Upper lobe of left lung (tissue), 4 donors: Measurements from ENCODE around the gene CHST14.

Source experiments
- POLR2A ChIP-seq, 4 donors: fragments of 450-650 bp; IDR thresholded peaks; one replicate each; pipeline ENCODE4 v1.5.1; 2016 to 2017; ENCODE audit warnings: antibody characterized with exemption in 4 of 4, mild to moderate bottlenecking in 2 of 4
- TF ChIP-seq, protein P1 (sequence below), 6 experiments: fragments of 450-650 bp in 4 of 6; fragments of 200-600 bp in 2 of 6; sonication (generic) in 2 of 6; IDR thresholded peaks; one replicate each; pipeline ENCODE4 v1.5.1; 2016 to 2019; ENCODE audit warnings: antibody characterized with exemption in 6 of 6

DNA sequence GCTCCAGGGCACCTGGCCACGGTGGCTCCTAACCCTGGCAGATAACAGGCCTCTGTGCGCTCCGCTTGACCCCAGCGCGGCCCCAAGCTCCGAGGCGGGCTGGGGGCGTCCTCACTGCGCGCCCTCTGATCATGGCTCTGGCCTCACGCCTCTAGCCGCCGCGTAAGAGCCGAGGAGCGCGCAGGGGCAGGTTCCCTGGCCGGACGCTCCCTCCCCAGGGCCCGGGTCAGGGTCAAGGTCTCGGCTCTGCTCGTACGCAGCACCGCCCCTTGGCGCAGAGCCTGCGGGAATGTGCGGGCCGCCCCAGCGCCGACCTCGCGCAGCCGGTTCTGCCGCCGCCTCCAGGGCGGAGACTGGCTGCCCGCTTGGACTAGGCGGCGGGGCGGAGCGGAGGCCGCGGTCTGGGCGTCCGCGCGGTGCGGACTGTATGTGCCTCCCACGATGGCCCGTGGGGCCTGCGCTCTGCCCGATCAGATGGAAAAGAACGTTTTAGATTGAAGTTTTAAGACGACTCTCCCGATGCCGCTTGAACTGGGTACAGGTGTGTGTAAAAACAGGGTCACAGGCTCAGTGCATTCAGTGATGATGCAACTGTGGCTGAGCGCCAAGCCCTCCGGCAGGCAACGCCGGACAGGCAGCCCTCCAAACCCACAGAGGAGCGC lies 40.8 kb downstream of the CHST14 start:
- TF ChIP-seq, protein P1, sequence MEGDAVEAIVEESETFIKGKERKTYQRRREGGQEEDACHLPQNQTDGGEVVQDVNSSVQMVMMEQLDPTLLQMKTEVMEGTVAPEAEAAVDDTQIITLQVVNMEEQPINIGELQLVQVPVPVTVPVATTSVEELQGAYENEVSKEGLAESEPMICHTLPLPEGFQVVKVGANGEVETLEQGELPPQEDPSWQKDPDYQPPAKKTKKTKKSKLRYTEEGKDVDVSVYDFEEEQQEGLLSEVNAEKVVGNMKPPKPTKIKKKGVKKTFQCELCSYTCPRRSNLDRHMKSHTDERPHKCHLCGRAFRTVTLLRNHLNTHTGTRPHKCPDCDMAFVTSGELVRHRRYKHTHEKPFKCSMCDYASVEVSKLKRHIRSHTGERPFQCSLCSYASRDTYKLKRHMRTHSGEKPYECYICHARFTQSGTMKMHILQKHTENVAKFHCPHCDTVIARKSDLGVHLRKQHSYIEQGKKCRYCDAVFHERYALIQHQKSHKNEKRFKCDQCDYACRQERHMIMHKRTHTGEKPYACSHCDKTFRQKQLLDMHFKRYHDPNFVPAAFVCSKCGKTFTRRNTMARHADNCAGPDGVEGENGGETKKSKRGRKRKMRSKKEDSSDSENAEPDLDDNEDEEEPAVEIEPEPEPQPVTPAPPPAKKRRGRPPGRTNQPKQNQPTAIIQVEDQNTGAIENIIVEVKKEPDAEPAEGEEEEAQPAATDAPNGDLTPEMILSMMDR (IDR thresholded peaks at IDR 0.05): no peak
- peak in 1 of 4 donors; percentile 53 for TF ChIP-seq POLR2A (IDR thresholded peaks at IDR 0.05)
